DMS79 (cell line): Measurements from ENCODE around the gene CPXCR1.
"Not testable (repeated sequence)": the region's sequence is repeated elsewhere in the genome, so short reads cannot be mapped to it uniquely, and the experiment has no call there.

Source experiments
- DNase-seq: peaks from one replicate; lab custom pipeline; 2025; lab: John Stamatoyannopoulos, UW

The CPXCR1 gene

GRCh38 chrX:88746925-88747324 lies at the start of gene CPXCR1:
Gene CPXCR1 (plus strand): TSS chrX:88747225. CDS start chrX:88753415, 6,190 bp downstream.
- no peak for DNase-seq

GRCh38 chrX:88735835-88736234 lies 11.2 kb upstream of the CPXCR1 start:
- no peak for DNase-seq

- DNase-seq, result not testable (repeated sequence)
Measured at GRCh38 chrX:88746215-88746614, 810 bp upstream of the CPXCR1 start.

- DNase-seq, result not testable (repeated sequence)
Measured at GRCh38 chrX:88752339-88752738, 5.3 kb downstream of the CPXCR1 start.

- no peak for DNase-seq
Measured at GRCh38 chrX:88789825-88790224, 42.8 kb downstream of the CPXCR1 start.
